Measurements from ENCODE around the gene DMPK. TPM values are rescaled to one million over a fixed set of nuclear protein-coding genes. Genes with fewer than 3 reads are reported as not detected.
"Not testable (repeated sequence)": the region's sequence is repeated elsewhere in the genome, so short reads cannot be mapped to it uniquely, and the experiment has no call there.

Gene DMPK
- total RNA-seq, 1 donor from 2014 or later: 275 TPM

DNA sequence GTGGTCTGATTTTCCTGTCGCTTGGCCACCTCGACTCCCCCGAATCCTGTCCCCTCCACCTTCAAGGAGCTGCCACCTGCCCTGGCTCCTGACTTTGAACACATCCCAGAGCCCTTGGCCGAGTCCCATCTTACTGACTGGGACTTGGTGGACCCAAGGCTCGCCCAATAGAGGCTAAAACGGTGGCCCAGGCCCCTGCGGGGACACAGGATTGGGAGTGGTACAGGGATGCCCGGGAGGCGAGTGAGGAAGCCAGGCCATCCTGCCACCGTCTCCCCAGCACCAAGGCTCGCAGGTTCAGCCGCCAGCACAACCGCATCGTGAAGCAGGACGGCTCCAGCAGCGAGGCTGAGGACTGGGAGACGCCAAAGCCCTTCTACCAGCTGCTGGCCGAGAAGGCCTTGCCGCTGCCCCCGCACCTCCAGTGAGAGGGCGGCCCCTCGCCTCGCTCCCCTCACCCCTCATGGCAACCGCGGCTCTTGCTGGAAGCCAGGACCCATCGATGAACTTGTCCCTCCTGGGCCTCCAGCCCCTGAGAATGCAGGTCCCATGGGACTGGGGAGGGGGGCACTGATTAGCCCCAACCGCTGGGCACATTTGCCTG lies 18.5 kb downstream of the DMPK start:
- no peak for ATAC-seq
- intact Hi-C loops (cut with micrococcal nuclease): no loop called here
- DNase-seq: no peak

DNA sequence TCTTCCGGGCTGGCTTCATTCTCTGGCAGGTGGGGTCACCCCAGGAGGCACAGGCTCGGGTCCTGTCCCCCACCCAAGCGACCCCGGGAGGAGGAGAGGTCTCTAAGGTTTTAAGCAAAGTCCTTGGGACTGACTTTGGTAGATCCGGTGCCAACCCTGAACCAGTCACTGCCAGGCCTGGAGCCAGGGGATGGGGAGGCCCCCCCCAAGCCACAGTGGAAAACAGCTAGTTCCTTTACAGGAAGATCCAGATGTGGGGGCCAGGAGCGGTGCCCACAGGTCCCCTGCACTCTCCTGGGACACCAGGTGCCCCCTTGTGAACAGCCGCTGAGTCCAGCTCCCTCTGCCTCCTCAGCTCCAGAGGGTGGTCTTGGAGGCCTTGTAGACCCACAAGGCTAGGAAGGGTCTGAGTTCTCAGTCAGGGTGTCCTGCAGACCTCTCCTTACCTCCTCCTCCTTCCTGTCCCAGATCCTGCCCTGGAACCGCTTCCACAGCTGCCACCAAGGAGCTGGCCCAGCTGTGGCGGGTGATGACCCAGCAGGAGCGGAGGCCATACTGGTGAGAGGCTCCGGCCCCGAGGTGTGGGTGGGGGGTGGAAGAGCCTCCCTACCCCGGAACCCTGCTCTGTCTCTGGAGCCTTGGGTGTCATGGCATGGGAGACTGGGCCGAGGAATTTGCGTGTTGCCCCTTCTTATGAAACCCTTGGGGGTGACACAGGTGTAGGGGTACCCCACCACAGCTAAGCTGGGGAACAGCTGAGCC lies 19.2 kb downstream of the DMPK start:
- DNase-seq (no peak), ATAC-seq (no peak)
- intact Hi-C loops (cut with micrococcal nuclease): no loop called here

DNA sequence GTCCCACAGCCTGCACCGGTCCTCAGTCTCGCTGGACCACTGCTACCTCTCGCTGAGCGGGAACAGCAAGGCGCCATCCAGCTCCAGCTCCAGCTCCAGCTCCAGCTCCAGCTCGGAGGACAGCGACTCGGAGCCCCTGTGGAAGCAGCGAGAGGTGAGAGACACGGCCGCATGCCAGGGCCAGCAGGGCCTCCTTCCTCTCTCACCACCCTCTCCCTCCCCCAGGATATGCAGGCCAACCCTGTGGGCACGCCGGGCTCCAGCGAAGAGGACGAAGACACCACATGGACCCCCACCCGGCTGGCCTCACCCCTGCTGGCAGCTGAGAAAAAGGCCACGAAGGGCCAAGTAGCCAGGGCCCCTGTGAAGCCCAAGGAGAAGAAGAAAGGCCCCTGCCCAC lies 20.6 kb downstream of the DMPK start:
- intact Hi-C loops (cut with micrococcal nuclease): no loop called here
- ATAC-seq (no peak), DNase-seq (no peak)

DNA sequence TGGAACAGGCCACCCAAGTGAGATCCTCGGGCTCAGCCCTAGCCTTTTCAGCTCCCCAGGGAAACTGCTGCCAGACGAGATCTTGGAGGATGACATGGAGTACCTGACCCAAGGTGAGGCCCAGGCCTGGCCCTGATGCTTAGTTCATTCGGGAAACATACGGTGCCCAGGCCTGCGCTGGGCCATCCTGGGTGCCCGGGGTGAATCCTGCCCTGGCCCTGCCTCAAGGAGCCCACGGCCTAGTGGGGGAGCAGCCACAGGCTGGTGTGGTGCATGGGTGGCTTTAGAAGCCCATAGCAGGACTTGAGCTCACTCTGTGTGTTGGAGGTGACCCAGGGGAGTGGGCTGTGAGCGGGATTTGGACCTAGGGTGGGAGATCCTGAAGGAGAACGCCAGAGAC lies 23.4 kb downstream of the DMPK start:
- intact Hi-C loops (cut with micrococcal nuclease): no loop called here

DNA sequence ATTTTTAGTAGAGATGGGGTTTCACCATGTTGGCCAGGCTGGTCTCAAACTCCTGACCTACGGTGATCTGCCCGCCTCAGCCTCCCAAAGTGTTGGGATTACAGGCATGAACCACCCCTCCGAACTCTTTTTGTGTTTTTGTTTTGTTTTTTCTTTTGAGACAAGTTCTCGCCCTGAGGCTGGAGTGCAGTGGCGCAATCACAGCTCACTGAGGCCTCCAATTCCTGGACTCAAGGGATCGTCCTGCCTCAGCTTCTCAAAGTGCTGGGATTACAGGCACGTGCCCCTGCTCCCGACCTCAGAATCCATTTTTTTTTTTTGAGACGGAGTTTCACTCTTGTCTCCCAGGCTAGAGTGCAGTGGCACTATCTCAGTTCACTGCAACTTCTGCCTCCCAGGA lies 24.6 kb downstream of the DMPK start:
- DNase-seq (no peak), ATAC-seq (no peak)
- intact Hi-C loops (cut with micrococcal nuclease): no loop called here

More for the DNA sequence above, 23.4 kb downstream of the DMPK start:
- ATAC-seq: no peak
- no peak for DNase-seq

DNA sequence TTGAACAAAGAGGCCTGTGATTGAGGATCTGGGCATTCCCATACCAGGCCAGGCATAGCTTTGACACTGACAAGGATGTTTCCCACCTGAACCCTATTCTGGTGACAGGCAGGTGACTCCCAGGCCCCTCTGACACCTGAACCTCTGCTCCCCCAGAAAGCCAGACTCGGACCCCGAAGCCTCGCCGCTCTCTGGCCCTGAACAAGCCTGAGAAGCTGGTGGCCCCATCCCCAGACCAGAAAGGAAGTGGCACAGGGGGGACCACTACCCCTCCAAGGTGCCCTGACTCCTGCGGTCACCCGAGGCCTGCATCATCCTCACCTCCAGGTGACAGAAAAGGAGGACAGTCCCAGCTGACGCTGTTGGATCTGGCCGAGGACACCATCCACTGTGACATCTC lies 28.0 kb downstream of the DMPK start:
- intact Hi-C loops (cut with micrococcal nuclease): no loop called here
- ATAC-seq (no peak), DNase-seq (no peak)

DNA sequence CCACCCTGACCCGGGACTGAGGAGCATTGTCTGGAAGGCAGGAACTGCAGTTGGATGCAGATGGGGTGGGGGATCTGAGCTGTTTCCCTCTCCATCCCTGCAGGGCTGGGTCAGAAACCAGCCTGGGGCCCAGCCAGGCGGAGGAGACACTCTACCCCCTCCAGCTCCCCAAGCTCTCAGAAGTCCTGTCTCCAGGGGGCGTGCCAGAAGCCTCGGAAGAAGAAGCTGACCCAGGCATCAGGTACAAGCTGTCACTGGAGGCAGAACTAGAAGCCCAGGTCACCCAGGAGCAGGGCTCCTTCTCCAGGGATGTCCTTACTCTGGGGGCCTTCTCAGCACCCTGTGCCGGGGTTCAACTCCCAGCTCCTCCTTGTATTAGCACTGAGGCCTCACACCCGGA lies 28.7 kb downstream of the DMPK start:
- no peak for ATAC-seq
- no peak for DNase-seq
- intact Hi-C loops (cut with micrococcal nuclease): no loop called here

DNA sequence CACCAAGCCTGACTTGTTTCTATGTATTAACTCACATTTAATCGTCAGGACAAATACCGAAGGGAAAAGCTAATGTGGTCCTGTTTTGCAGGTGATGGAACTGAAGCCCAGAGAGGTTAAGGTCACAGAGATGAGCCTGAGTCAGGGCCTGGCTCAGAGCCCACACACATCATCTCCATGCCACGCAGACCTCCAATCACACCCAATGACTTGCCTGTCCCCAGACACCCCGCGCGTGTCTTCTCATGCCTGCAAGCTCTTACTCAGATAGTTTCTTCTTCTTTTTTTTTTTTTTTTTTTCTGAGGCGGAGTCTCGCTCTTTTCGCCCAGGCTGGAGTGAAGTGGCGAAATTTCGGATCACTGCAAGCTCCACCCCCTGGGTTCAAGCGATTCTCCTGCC lies 29.7 kb downstream of the DMPK start:
- intact Hi-C loops (cut with micrococcal nuclease): no loop called here
- ATAC-seq (no peak), DNase-seq (no peak)

DNA sequence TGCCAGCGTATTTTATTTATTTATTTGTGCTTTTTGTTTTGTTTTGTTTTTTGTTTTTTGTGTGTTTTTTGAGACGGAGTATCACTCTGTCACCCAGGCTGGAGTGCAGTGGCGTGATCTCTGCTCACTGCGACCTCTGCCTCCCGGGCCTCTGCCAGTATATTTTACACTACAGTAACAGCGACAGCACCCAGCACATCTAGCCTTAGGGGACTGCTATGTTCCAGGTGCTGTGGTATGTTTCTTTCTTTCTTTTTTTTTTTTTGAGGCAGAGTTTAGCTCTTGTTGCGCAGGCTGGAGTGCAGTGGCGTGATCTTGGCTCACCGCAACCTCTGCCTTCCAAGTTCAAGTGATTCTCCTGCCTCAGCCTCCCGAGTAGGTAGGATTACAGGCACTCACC lies 30.8 kb downstream of the DMPK start:
- DNase-seq: not testable (repeated sequence)

DNA sequence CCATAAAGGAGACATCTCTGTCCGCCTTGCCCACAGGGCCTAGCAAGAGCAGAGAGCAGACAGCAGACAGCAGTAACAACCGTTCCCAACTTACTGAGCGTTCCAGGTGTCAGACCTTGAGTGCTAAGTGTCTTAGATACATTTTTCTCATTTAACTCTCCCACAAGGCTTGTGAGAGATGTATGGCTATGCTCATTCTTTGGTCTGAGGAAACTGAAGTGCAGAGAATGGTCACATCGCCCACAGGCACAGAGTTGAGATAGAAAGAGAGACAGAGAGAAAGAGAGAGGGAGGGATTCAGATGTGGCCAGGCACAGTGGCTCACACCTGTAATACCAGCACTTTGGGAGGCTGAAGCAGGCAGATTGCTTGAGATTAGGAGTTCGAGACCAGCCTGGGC lies 34.8 kb downstream of the DMPK start:
- no peak for DNase-seq
- intact Hi-C loops (cut with micrococcal nuclease): no loop called here
- no peak for ATAC-seq

More for the DNA sequence above, 30.8 kb downstream of the DMPK start:
- ATAC-seq; intact Hi-C loops (cut with micrococcal nuclease): not testable (repeated sequence)

DNA sequence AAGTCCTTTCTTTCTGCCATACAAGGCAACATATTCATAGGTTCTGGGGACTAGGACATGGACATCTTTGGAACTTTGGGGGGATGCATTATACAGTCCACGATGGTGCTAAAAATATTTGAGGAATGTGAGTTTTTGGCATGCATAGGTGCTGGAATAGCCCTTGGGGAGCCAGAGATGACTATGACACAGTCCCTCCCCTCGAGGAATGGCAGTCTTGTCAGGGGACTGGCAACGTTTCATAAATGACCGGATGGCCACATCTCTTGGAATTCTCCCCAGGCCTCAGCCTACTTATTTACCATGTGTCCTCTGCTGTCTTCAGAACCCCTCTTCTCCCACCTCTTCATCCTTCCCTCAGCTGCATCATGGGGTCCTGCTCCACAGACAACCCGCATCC lies 35.4 kb downstream of the DMPK start:
- intact Hi-C loops (cut with micrococcal nuclease): no loop called here
- DNase-seq (no peak), ATAC-seq (no peak)

DNA sequence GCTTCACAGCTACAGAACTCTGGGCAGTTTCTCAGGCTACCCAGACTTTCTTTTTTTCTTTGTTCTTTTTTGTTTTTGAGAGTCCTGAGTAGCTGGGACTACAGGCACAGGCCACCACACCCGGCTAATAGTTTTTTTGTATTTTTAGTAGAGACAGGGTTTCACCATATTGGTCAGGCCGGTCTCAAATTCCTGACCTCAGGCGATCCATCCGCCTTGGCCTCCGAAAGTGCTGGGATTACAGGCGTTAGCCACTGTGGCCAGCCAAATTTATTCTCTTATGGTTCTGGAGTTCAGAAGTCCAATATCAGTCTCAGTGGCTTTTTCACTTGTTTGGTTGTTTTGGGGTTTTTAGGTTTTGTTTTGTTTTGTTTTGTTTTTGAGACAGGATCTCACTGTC lies 36.7 kb downstream of the DMPK start:
- intact Hi-C loops (cut with micrococcal nuclease): no loop called here
- no peak for DNase-seq

DNA sequence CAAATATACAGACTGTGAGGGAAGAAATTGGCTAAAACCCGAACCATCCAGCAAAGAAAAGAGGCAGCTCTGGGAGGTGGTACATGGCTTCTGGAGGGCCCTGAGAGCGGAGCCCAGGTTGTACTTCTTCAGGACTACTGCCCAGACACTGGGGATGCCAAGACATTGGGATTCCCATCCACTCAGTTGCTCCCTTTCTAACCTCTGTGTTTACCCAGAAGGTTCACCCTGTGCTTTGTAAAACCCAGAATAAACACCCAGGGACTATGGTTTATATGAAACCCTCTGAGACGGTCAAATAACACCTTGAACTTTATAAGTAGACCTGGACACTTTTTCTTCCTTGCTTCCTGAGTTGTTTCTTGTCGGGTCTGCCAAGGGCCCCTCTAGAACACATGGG lies 39.3 kb downstream of the DMPK start:
- ATAC-seq (no peak), DNase-seq (no peak)
- intact Hi-C loops (cut with micrococcal nuclease): no loop called here

More for the DNA sequence above, 36.7 kb downstream of the DMPK start:
- ATAC-seq: no peak

DNA sequence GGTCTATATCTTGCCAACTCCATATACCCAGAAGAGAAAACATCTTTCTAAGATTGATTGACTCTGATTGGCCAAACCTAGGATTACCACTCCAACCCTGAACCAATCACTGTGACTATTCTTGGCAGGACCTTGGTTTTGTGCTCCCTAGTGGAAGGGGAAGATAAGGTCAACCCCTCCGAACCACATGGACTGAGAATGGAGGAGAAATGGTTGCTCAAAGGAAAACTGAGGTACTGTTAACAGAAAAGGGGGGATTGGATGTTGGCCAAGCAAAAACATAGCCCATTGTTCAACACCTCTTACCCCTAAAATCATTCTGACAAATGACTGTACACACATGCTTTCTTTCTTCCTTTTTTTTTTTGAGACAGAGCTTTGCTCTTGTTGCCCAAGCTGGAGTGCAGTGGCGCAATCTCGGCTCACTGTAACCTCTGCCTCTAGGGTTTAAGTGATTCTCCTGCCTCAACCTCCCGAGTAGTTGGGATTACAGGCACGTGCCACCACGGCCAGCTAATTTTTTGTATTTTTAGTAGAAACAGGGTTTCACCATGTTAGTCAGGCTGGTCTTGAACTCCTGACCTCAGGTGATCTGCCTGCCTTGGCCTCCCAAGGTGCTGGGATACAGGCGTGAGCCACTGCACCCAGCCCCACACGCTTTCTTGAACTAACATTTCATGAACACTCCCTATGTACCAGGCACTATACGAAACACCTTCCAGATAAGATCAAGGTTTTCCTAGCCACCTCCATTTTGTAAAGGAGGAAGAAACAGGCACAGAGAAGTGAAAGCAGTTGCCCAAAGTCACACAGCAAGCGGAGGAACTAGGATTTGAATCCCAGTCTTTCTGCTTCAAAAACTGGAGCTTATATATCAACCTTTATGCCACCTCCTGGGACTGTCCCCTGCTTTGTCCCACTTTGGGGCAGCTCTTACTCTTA lies 42.5 kb downstream of the DMPK start:
- ATAC-seq: no peak
- no peak for DNase-seq
- intact Hi-C loops (cut with micrococcal nuclease): no loop called here

DNA sequence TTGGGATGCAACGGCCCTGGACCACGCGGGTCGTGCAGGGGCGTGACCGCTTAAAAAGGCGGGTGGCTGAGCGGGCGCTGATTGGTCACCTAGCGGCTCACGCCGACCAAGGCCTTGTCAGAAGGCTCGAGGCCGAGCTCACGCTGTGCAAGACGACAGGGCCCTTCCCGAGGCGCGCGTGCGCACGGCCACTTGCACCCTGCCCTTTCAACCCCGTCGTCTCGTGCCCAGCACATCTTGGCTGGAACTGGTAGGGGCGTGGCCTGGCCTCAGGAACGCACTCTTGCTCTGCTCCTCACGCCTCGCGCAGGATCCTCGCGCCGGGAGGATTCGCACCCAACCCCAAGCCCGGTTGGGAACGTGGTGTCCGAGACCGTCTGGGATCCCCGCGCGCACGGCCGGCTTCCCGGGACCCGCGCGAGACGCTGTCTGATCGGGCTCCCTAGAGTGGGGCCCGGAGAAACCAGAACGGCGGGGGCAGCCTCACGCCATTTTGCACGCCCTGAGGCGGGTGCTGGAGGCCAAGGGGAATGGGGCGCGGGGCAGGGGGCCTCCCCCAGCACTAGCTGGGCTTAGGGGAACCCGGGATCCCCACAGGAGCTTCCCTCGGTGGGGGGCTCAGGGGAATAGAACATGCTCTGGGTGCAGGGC lies 49.0 kb downstream of the DMPK start, which contains the start of gene MEIOSIN:
MEIOSIN (plus strand) TSS at position 280 of the 651 bp plus-strand sequence. CDS start 1,938 bp downstream, outside the sequence.
- DNase-seq (no peak), ATAC-seq (no peak)
- intact Hi-C loops (cut with micrococcal nuclease): no loop called here

DNA sequence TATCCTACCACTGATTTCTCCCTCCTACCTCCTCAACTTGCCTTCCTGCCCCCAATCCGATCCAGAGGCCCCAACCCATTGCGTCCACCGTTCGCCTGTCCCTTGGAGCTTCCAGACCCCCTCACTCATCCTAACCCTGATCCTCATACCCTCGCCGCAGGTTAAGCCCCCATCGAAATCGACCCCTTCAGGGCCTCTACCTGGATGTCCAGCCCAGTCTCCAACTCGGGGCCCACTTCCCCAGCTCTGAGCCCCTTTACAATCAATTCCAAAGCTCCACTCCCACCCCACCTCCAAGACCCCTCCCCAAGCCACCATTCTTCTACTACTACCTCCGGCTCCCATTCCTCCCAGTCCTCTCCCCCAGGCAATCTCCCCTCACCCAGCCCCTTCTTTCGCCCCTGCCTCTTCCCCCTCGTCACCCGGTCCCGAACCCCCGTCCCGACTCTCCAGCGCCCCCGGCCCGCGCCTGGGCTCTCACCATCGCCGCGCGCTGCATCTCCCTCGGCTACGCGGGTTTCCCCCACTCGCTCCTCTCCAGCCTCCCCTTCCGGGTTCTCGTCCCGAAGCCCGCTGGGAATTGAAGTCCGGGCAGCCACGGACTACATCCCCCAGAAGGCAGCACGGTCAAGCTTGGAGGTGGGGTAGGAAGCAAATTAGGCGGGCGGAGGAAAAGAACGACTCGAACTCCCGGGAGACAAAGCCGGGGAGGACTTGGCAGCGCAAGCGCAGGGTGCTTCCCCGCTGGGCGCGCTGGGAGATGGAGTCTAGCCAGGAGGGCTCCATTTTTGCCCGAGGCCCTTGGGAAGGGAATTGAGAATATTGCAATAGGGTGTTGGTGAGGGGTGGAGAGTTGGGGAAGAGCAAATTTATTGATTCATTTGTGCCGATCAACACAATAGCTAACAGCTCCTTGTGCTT lies 51.7 kb downstream of the DMPK start, which contains the start of gene FBXO46:
FBXO46 (minus strand) TSS at position 529 of the 921 bp plus-strand sequence. CDS start 17,401 bp downstream, outside the sequence.
- DNase-seq (peak; percentile 95), ATAC-seq (peak; percentile 98)
- intact Hi-C loops (cut with micrococcal nuclease): no loop called here

DNA sequence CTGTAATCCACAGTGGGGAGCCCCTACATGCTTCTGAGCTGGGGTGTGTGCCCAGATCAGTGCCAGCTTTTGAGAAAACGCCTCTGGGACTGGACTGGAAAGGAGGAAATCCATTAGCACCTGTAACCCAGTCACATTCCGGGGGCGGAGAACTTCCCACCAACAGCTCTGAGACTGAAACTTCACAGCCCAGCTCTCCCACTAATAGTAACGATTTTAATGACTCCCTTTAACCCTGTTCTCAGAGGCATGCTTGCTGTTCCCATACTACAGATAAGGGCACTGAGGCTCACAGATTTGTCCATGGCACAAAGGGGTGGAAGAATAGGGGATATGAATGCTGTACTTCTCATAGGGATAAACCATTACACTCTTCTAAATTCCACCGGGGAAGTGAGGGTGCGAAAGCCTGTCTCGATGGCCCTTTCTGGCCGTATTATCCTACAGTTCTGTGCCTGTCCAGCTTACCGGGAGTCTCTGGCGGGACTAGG lies 52.4 kb downstream of the DMPK start:
- no peak for DNase-seq
- ATAC-seq: no peak
- intact Hi-C loops (cut with micrococcal nuclease): no loop called here

DNA sequence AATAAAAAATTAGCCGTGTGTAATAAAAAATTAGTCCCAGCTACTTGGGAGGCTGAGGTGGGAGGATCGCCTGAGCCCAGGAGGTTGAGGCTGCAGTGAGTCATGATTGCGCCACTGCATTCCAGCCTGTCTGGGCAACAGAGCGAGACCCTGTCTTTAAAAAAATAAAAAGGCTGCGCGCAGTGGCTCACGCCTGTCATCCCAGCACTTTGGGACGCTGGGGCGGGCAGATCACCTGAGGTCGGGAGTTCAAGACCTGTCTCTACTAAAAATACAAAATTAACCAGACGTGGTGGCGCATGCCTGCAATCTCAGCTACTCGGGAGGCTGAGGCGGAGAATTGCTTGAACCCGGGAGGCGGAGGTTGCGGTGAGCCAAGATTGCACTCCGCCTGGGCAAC lies 53.6 kb downstream of the DMPK start:
- intact Hi-C loops (cut with micrococcal nuclease); ATAC-seq; DNase-seq: not testable (repeated sequence)

All from left ventricle myocardium superior (tissue), 1 donor.